ENCODE data around the gene PHACTR1.
"Not testable (repeated sequence)": the region's sequence is repeated elsewhere in the genome, so short reads cannot be mapped to it uniquely, and the experiment has no call there.

The PHACTR1 gene

DNA sequence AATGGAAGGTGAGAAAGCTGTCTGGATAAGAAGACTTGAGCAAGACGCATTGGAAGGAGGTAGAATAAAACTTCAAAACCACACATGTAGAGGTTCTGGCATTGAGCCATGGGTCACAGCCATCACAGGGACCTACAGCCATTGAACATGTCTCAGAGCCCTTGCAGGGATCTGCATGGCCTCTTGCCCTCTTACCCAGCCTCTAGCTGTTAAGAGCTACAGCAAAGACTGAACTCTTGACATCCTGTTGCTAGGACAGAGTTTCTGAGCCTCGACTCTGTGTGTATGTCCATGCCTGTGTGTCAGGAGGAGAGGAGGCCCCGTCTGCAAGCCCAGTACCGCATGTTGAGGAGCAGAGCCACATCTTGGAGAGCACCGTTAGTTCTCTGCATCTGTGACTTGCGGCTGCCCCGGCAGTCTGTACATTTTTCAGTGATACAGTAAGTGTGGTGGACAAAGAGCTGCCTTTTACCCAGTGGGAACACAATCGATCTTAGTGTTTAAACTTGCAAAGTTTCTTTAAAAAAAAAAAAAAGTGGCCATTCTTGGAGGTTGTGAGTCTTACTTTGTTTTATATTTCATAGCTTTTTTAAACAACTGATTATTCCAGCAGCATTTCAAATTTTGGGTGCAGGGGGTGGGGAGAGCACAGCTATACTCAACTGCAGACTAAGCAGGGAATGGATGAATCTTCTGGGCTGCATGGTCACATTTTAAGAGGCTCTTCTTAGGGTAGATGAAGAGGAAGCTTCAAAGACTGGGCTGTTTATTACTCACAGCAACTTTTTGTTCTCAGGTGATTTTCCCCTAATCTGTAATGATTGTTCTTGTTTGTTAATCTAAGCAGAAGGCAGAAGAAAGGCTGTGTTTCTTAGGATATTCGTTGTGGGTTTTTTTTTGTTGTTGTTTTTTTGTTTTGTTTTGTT is 523.2 kb downstream of the PHACTR1 start:
- no peak for DNase-seq (ENCODE audit: low spot score)

GRCh38 chr6:13241364-13241763 is 524.8 kb downstream of the PHACTR1 start:
- no peak for DNase-seq (ENCODE audit: low spot score)

- DNase-seq (ENCODE audit: low spot score), result no peak
Observed at GRCh38 chr6:13242178-13242577, 525.6 kb downstream of the PHACTR1 start.

- DNase-seq (ENCODE audit: low spot score), result no peak
Observed at GRCh38 chr6:13242590-13242989, 526.0 kb downstream of the PHACTR1 start.

- no peak for DNase-seq (ENCODE audit: low spot score)
Observed at GRCh38 chr6:13243033-13243432, 526.5 kb downstream of the PHACTR1 start.

- DNase-seq (ENCODE audit: low spot score), result not testable (repeated sequence)
Observed at GRCh38 chr6:13243745-13244144, 527.2 kb downstream of the PHACTR1 start.

DNA sequence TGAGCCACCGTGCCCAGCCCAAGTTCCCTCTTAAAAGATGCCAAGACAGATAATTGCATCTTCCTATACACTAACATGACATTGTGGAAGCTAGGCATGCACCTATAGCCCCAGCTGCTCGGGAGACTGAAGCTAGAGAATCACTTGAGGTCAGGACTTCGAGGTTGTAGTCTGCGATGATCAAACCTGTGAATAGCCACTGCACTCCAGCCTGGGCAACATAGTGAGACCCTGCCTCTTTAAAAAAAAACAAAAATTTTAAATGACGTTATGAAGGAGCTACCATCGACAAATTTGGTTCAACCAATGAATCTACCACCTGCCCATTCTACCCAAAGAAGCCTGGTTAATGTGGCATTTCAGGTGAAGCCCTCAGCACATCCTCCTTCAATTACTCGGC is 531.1 kb downstream of the PHACTR1 start:
- no peak for DNase-seq (ENCODE audit: low spot score)

- DNase-seq (ENCODE audit: low spot score), result no peak
Observed at GRCh38 chr6:13248053-13248452, 531.5 kb downstream of the PHACTR1 start.

DNA sequence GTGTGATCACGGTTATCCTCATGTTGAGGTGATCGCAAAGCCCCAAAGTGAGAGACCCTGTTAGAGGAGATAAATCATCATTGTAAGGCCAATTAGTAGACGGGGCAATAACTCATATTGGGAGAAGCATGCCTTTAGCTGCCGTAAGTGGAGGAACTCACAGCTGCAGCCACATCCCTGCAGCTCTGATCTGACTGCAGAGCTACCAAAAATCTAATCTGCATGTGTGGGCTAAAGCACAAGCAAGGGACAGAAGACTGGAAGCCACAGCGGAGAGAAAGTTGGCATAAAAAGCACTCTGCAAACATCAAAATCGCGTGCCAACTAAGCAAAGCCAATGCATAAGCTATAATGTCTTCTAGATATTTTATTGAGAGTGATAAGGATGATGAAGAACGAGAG is 532.0 kb downstream of the PHACTR1 start:
- no peak for DNase-seq (ENCODE audit: low spot score)

DNA sequence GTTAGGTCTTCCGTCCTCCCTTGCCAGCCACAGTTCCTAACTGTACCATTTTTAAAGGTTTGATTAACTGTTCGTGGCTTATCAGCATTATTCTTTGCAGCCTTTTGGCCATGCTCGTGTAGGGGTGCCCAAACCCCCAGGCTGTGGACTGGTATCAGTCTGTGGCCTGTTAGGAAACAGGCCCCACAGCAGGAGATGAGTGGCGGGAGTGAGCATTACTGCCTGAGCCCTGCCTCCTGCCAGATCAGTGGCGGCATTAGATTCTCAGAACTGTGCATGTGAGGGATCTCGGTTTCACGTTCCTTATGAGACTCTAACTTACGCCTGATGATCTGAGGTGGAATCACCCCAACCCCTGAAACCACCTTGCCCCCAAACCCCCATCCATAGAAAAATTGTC is 532.4 kb downstream of the PHACTR1 start:
- DNase-seq (ENCODE audit: low spot score), result no peak

- DNase-seq (ENCODE audit: low spot score), result no peak
Observed at GRCh38 chr6:13249817-13250216, 533.2 kb downstream of the PHACTR1 start.

DNA sequence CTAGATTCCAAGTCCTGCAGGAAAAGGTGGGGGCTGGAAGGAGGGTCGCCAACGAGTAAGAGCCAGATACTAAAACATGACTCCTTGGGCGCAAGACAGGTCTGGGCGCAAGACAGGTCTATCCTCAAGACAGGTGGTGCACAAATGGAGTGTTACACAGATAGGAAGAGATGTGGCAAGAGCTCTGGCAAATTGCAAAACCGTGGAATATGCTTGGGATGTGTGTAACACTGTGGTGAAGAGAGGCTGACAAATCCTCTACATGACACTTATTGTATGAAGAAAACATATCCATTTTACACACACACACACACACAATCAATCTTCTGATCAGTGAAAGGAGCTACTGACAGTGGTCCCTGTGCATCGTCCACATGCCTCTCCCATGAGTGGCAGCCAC is 534.1 kb downstream of the PHACTR1 start:
- DNase-seq (ENCODE audit: low spot score), result no peak

DNA sequence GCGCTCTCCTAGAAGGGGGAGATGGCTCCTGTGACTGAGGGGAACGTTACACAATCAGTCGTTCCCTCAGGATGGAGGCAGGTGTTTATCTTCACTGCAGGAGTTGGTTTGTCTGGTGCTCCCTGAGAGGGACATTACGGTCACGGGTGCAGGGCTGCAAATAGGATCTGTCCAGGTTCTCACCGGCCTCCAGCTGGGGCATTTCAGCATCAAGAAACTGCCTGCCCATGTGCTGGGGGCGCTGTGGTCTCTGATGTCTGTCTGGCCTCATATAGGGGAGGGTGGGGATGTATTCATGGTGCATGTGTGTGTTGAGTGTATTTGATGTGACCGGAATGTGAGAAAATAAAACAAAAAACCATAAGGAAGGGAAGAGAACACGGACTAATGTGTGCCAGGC is 534.7 kb downstream of the PHACTR1 start:
- DNase-seq (ENCODE audit: low spot score), result no peak

DNA sequence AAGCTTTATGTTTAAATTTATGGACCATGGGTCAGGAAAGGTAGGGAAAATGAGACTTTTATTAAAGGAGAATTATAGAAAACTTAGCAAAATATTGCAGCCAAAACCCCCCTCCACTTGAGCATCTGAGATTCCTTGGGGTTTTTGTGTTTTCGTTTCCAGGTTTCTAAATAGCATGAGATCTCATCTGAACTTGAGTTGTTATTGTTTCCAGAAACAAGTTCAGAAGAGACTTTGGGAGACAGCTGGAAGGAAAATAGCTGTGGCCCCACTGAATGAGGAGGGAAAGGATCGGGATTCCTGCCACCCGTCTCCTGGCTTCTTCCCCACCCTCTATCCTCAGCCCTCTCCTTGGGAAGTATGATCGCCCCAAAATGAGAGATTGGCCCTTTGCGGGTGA is 536.2 kb downstream of the PHACTR1 start:
- no peak for DNase-seq (ENCODE audit: low spot score)

- DNase-seq (ENCODE audit: low spot score), result no peak
Observed at GRCh38 chr6:13253272-13253671, 536.7 kb downstream of the PHACTR1 start.

DNA sequence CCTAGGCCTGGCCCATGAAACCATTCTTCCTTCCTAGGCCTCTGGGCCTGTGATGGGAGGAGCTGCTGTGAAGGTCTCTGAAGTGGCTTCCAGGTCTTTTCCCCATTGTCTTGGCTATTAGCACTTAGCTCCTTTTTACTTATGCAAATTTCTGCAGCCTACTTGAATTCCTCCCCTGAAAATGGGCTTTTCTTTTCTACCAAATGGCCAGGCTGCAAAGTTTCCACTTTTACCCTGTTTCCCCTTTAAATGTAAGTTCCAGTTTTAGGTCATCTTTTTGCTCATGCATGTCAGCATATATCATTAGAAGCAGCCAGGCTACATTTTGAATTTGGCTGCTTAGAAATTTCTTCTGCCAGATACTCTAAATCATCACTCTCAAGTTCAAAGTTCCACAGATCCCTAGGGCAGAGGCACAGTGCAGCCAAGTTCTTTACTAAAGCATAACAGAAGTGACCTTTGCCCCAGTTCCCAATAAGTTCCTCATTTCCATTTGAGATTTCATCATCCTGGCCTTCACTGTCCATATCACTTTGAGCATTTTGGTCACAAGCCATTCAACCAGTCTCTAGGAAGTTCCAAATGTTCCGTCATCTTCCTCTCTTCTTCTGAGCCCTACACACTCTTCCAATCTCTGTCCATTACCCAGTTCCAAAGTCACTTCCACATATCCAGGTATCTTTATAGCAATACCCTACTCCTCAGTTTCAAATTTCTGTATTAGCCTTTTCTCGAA is 539.9 kb downstream of the PHACTR1 start:
- DNase-seq (ENCODE audit: low spot score), result no peak

- DNase-seq (ENCODE audit: low spot score), result peak; percentile 21
Observed at GRCh38 chr6:13259393-13259792, 542.8 kb downstream of the PHACTR1 start.

GRCh38 chr6:13260101-13260598 is 543.6 kb downstream of the PHACTR1 start:
- DNase-seq (ENCODE audit: low spot score), result no peak

GRCh38 chr6:13260831-13261230 is 544.3 kb downstream of the PHACTR1 start:
- DNase-seq (ENCODE audit: low spot score), result peak; percentile 47

- peak; percentile 87 for DNase-seq (ENCODE audit: low spot score)
Observed at GRCh38 chr6:13261464-13261994, 545.0 kb downstream of the PHACTR1 start.

DNA sequence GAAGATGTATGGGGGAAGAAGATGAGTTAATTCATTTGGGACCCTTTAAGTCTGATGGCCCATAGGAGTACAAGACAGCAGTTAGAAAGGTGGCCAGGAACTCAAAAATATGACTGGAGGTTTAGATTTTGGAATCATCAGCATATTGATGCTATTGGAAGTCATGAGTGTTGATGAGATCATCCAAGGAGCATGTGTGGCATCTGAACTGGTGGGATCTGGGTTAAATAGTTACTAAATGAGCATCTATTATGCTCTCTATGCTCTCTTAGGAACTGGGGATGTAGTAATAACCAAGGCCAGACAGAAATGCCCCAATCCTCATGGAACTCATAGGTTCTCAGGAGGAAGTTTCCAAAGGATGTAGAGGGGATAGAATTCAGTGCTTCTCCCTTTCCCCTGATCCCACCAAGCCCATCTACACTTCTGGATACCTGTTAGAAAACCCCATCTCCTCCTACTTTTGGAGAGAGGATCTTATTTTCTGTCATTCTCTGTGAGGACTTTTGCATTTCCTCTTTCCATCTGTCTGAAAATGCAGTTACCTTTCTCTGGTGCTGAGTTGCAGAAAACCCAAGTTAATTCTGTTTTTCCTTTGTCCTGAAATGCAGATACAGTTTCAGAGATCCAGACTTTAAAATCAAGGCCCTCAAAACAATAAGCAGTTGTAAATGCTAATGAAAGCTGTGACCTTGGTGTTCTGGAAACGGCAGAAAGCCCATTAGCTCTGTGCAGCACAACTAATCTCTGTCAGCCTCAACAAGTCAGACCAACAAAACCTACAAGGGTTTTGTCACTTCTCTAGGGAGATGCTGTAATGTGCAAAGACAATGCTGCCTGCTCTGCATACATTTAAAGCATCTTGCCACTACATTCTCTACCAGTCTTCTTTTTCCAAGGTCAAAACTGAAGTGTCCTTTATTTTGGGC is 546.0 kb downstream of the PHACTR1 start:
- peak; percentile 37 for DNase-seq (ENCODE audit: low spot score)

GRCh38 chr6:13263669-13264068 is 547.1 kb downstream of the PHACTR1 start:
- DNase-seq (ENCODE audit: low spot score), result no peak

All from NAMALWA (cell line).